ENCODE results near the gene LMBRD1.

GRCh38 chr6:69802995-69803394 lies 6.2 kb upstream of the LMBRD1 start:
- TF ChIP-seq CTCF (IDR thresholded peaks at IDR 0.05) (no peak), EP300 (IDR thresholded peaks at IDR 0.05) (no peak)
